HCT116 (cell line): ENCODE results near the gene EEFSEC. TPM values are rescaled to one million over a fixed set of nuclear protein-coding genes. Genes with fewer than 3 reads are reported as not detected.

Experiments used
- ATAC-seq: fragments of 200-7000 bp; cut with Tn5 transposase; 2 replicates; pipeline ENCODE4 v1.9.1; 2020; ENCODE audit warnings: mild to moderate bottlenecking, moderate library complexity
- BruUV-seq: library from RNA; stranded (reverse); fragments of 400-500 nt; replicated peaks from 2 replicates; lab custom pipeline; 2021; lab: Mats Ljungman, UMichigan
- CTCF ChIA-PET: fragments of 300-600 bp; sonication (Branson Sonifier 250); formaldehyde crosslinking; loops from one replicate; lab custom pipeline; 2021; ENCODE audit warnings: antibody characterized with exemption; lab: Charles Lee
- POLR2A ChIA-PET: fragments of 300-600, 350-600 bp; sonication (Branson Sonifier 250); formaldehyde crosslinking; loops from one replicate; lab custom pipeline; 2021; ENCODE audit warnings: antibody characterized with exemption; lab: Charles Lee
- RAD21 ChIA-PET, 2 experiments: fragments of 300-600 bp; sonication (Branson Sonifier 250); formaldehyde crosslinking; loops; one replicate each; lab custom pipeline; 2023; ENCODE audit warnings: low total read pairs in 2 of 2; ENCODE audit not compliant: uncharacterized antibody in 2 of 2, unreplicated experiment in 2 of 2, low non-redundant PET in 1 of 2; lab: Charles Lee
- DNase-seq: peaks from one replicate; pipeline ENCODE4 v3.0.0-alpha.2; 2010; ENCODE audit warnings: low read depth, low spot score
- H2AFZ ChIP-seq: fragments of 200-600 bp; shearing (Covaris generic), sonication (generic); 2 replicates; pipeline ENCODE4 v1.6.1; 2017; ENCODE audit warnings: low read depth, mixed run types, mixed read lengths, antibody characterized with exemption, low read length; ENCODE audit not compliant: poor library complexity, severe bottlenecking
- H3K27ac ChIP-seq: 2 replicates; pipeline ENCODE4 v1.5.1; 2012; ENCODE audit warnings: low read depth, low read length
- H3K27me3 ChIP-seq: fragments of 200-600 bp; sonication (generic); 2 replicates; pipeline ENCODE4 v1.6.1; 2016; ENCODE audit warnings: mixed run types, low read length, mixed read lengths; ENCODE audit not compliant: insufficient read depth
- H3K36me3 ChIP-seq, 2 experiments: fragments of 200-500 bp in 1 of 2; fragments of 200-600 bp in 1 of 2; sonication (Bioruptor generic) in 1 of 2; sonication (generic) in 1 of 2; 2 replicates each; pipeline versions ENCODE4 v1.5.1 to v1.6.1; 2014 to 2016; ENCODE audit warnings: low read length in 2 of 2, inconsistent platforms in 1 of 2, mixed read lengths in 1 of 2, mixed run types in 1 of 2; ENCODE audit not compliant: insufficient read depth in 2 of 2, control insufficient read depth in 1 of 2
- H3K4me1 ChIP-seq, 2 experiments: fragments of 200-600 bp in 1 of 2; sonication (generic) in 1 of 2; 2 replicates each; pipeline versions ENCODE4 v1.5.1 to v1.6.1; 2012 to 2017; ENCODE audit warnings: low read length in 2 of 2, inconsistent platforms in 1 of 2, mild to moderate bottlenecking in 1 of 2, mixed read lengths in 1 of 2, mixed run types in 1 of 2, moderate library complexity in 1 of 2; ENCODE audit not compliant: insufficient read depth in 2 of 2, control insufficient read depth in 1 of 2
- H3K4me2 ChIP-seq: fragments of 200-600 bp; sonication (generic); 2 replicates; pipeline ENCODE4 v1.6.1; 2017; ENCODE audit warnings: mixed run types, low read length, mixed read lengths
- H3K4me3 ChIP-seq, 2 experiments: fragments of 200-600 bp in 1 of 2; sonication (generic) in 1 of 2; replicated peaks in 1 of 2; 2 replicates each; pipeline ENCODE4 v1.5.1; 2011 to 2016; ENCODE audit warnings: low read length in 2 of 2, control low read depth in 1 of 2, low read depth in 1 of 2, mild to moderate bottlenecking in 1 of 2, mixed read lengths in 1 of 2, mixed run types in 1 of 2
- H3K79me2 ChIP-seq: fragments of 200-600 bp; sonication (generic); 2 replicates; pipeline ENCODE4 v1.6.1; 2017; ENCODE audit warnings: mild to moderate bottlenecking, mixed run types, low read length, moderate library complexity, mixed read lengths; ENCODE audit not compliant: insufficient read depth
- H3K9ac ChIP-seq: fragments of 200-600 bp; sonication (generic); 2 replicates; pipeline ENCODE4 v1.6.1; 2016; ENCODE audit warnings: low read length, mixed read lengths
- H3K9me2 ChIP-seq: fragments of 200-600 bp; sonication (generic), shearing (Covaris generic); 2 replicates; pipeline ENCODE4 v1.6.1; 2017; ENCODE audit warnings: mixed run types, mild to moderate bottlenecking, moderate library complexity; ENCODE audit not compliant: insufficient read depth
- H3K9me3 ChIP-seq, 2 experiments: fragments of 200-500 bp in 1 of 2; fragments of 200-600 bp in 1 of 2; sonication (Bioruptor generic) in 1 of 2; sonication (generic) in 1 of 2; 2 replicates each; pipeline ENCODE4 v1.6.1; 2014 to 2017; ENCODE audit warnings: low read length in 2 of 2, mixed read lengths in 2 of 2, inconsistent platforms in 1 of 2, low read depth in 1 of 2, mild to moderate bottlenecking in 1 of 2, mixed run types in 1 of 2, moderate library complexity in 1 of 2; ENCODE audit not compliant: control insufficient read depth in 1 of 2, insufficient read depth in 1 of 2
- H4K20me1 ChIP-seq: fragments of 200-600 bp; sonication (generic), shearing (Covaris generic); 2 replicates; pipeline ENCODE4 v1.6.1; 2017; ENCODE audit warnings: mixed run types, mild to moderate bottlenecking, moderate library complexity; ENCODE audit not compliant: insufficient read depth
- CBX3 ChIP-seq: IDR thresholded peaks from 2 replicates; pipeline ENCODE4 v1.6.1; 2012; ENCODE audit warnings: low read depth
- ELF1 ChIP-seq: IDR thresholded peaks from 2 replicates; pipeline ENCODE4 v1.6.1; 2012; ENCODE audit warnings: low read depth, borderline replicate concordance
- FOSL1 ChIP-seq: IDR thresholded peaks from 2 replicates; pipeline ENCODE4 v1.6.1; 2012; ENCODE audit warnings: low read depth
- JUND ChIP-seq: IDR thresholded peaks from 2 replicates; pipeline ENCODE4 v1.6.1; 2012
- POLR2A ChIP-seq: IDR thresholded peaks from 2 replicates; pipeline ENCODE4 v1.7.0; 2011; ENCODE audit warnings: borderline replicate concordance; ENCODE audit not compliant: insufficient read depth, insufficient read length; ENCODE audit errors: extremely low read depth
- RAD21 ChIP-seq: IDR thresholded peaks from 2 replicates; pipeline ENCODE4 v1.6.1; 2012; ENCODE audit warnings: low read depth, mild to moderate bottlenecking
- SIN3A ChIP-seq: IDR thresholded peaks from 2 replicates; pipeline ENCODE4 v1.6.1; 2012; ENCODE audit warnings: low read depth
- SRF ChIP-seq: IDR thresholded peaks from 2 replicates; pipeline ENCODE4 v1.6.1; 2012; ENCODE audit warnings: low read depth
- YY1 ChIP-seq: IDR thresholded peaks from 2 replicates; pipeline ENCODE4 v1.6.1; 2011; ENCODE audit warnings: low read length, low read depth, moderate library complexity, mild to moderate bottlenecking; ENCODE audit not compliant: insufficient replicate concordance; ENCODE audit errors: extremely low read depth
- ZNF274 ChIP-seq: fragments of 200-500 bp; sonication (Bioruptor generic); IDR thresholded peaks from 2 replicates; pipeline ENCODE4 v1.6.1; 2014; ENCODE audit warnings: mild to moderate bottlenecking, low read depth, low read length, inconsistent platforms
- intact Hi-C: fragments of 100-400 bp; cut with micrococcal nuclease; formaldehyde crosslinking; loops from 2 replicates; pipeline ENCODE4 v1.10.0; 2022
- total RNA-seq: library from RNA; stranded (reverse); gene quantifications from one replicate; pipeline ENCODE4 v1.2.1, GENCODE V29; 2021; ENCODE audit not compliant: unreplicated experiment
- TF ChIP-seq, protein P1 (sequence below), 3 experiments: fragments of 200-600 bp in 1 of 3; sonication (generic) in 1 of 3; IDR thresholded peaks in 2 of 3; conservative IDR thresholded peaks in 1 of 3; 2 replicates each; pipeline ENCODE4 v1.5.1; 2012 to 2017; ENCODE audit warnings: low read depth in 2 of 3, low read length in 2 of 3, antibody characterized with exemption in 1 of 3, borderline replicate concordance in 1 of 3, control low read depth in 1 of 3, mild to moderate bottlenecking in 1 of 3, mixed read lengths in 1 of 3, mixed run types in 1 of 3, moderate library complexity in 1 of 3; ENCODE audit not compliant: insufficient read depth in 1 of 3
- TF ChIP-seq, protein P2 (sequence below): IDR thresholded peaks from 2 replicates; pipeline ENCODE4 v1.6.1; 2012
- TF ChIP-seq, protein P3 (sequence below): IDR thresholded peaks from 2 replicates; pipeline ENCODE4 v1.6.1; 2012
- TF ChIP-seq, protein P4 (sequence below): IDR thresholded peaks from 2 replicates; pipeline ENCODE4 v1.6.1; 2011; ENCODE audit warnings: mild to moderate bottlenecking, low read length, moderate library complexity; ENCODE audit not compliant: insufficient replicate concordance; ENCODE audit errors: extremely low read depth

EEFSEC gene
- total RNA-seq, 1 experiment from 2014 or later, result 16.1 TPM

DNA sequence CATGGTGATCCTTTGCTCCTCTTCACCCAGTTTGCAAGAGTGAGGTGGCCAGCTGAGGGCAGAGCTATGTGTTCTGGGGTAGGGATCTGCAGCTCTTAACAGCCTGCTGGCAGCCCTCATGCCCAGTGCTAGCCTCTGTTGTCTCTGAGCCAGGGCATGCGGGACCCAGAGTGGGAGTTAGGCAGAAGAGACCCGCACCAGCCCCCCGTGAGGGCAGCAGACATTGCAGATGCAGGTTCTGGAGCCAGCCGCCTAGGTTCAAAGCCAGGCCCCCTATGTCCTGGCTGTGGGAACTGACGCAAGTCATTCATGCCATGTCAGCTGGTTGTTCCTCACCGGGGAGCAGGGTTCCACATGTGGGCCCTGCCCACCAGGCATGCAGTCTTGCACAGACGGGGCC lies 238.7 kb downstream of the EEFSEC start:
- CTCF ChIA-PET, result no interaction called here

DNA sequence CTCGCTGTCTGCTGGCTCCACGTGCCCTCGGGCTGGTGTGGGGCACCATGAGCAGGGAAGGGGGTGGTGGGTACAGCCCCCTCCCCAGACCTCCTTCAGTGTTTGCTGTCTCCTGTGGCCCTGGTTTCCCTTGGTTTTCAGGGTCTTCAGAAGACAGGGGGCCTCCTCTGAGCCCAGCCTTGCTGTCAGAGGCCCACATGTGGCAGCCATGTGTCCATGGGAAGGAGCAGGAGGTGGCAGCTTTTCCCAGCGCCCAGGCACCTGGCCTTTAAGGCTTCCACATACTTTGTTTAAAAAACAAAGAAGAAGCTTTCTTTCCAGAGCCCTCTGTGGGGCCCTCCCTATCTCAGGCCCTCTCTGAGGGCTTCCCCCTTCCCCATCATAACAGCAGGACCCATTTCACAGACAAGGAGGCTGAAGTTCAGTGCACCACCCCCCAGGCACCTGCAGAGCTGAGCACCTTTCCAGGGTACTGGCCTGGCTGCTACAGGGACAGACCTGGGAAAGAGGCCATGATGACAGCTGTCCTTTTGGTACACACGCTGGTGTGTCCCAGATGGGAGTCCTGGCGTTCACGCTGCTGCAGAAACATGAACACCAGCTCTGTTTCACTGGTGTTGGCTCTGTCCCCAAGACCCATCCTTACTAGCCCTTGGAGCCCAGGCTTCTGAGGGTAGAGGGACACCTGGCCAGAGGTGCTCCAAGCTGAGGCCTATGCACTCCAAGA lies 239.7 kb downstream of the EEFSEC start:
- no peak overlapping the region for H3K9ac ChIP-seq
- no peak overlapping the region for H3K4me3 ChIP-seq
- no TSS peak for BruUV-seq
- no peak overlapping the region for H3K27ac ChIP-seq
- no peaks in the 10 kb centered on the region for H3K9me3 ChIP-seq
- intact Hi-C loops, result no loop called here
- peaks cover 0 to 6% of the 10 kb centered on the region in 2 experiments; a peak in 2 of 4 replicates for H3K4me1 ChIP-seq
- H2AFZ ChIP-seq, result no peak overlapping the region
- H3K27me3 ChIP-seq, result no peaks in the 10 kb centered on the region
- H3K36me3 ChIP-seq, result no peaks in the 10 kb centered on the region
- ChIA-PET POLR2A (no interaction called here), RAD21 (no interaction called here), CTCF (no interaction called here)
- no peaks in the 10 kb centered on the region for H3K79me2 ChIP-seq
- no peaks in the 10 kb centered on the region for H4K20me1 ChIP-seq
- no peaks in the 10 kb centered on the region for H3K9me2 ChIP-seq
- H3K4me2 ChIP-seq, result no peak overlapping the region
- ATAC-seq, result no peak
- no peak for DNase-seq
- TF ChIP-seq, protein P1, sequence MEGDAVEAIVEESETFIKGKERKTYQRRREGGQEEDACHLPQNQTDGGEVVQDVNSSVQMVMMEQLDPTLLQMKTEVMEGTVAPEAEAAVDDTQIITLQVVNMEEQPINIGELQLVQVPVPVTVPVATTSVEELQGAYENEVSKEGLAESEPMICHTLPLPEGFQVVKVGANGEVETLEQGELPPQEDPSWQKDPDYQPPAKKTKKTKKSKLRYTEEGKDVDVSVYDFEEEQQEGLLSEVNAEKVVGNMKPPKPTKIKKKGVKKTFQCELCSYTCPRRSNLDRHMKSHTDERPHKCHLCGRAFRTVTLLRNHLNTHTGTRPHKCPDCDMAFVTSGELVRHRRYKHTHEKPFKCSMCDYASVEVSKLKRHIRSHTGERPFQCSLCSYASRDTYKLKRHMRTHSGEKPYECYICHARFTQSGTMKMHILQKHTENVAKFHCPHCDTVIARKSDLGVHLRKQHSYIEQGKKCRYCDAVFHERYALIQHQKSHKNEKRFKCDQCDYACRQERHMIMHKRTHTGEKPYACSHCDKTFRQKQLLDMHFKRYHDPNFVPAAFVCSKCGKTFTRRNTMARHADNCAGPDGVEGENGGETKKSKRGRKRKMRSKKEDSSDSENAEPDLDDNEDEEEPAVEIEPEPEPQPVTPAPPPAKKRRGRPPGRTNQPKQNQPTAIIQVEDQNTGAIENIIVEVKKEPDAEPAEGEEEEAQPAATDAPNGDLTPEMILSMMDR (IDR thresholded peaks at IDR 0.05 in 2 of 3, conservative IDR thresholded peaks at IDR 0.05 in 1 of 3; ENCODE audit: borderline replicate concordance in 1 of 3, insufficient read depth in 1 of 3, low read depth in 2 of 3, low read length in 2 of 3), result no peak
- TF ChIP-seq POLR2A (no peak), RAD21 (no peak), CBX3 (no peak), SRF (no peak), FOSL1 (no peak), SIN3A (no peak), YY1 (no peak), JUND (no peak), ELF1 (no peak), ZNF274 (no peak)
- TF ChIP-seq, protein P2, sequence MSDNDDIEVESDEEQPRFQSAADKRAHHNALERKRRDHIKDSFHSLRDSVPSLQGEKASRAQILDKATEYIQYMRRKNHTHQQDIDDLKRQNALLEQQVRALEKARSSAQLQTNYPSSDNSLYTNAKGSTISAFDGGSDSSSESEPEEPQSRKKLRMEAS, result no peak
- TF ChIP-seq, protein P3, sequence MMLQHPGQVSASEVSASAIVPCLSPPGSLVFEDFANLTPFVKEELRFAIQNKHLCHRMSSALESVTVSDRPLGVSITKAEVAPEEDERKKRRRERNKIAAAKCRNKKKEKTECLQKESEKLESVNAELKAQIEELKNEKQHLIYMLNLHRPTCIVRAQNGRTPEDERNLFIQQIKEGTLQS, result no peak
- TF ChIP-seq, protein P4, sequence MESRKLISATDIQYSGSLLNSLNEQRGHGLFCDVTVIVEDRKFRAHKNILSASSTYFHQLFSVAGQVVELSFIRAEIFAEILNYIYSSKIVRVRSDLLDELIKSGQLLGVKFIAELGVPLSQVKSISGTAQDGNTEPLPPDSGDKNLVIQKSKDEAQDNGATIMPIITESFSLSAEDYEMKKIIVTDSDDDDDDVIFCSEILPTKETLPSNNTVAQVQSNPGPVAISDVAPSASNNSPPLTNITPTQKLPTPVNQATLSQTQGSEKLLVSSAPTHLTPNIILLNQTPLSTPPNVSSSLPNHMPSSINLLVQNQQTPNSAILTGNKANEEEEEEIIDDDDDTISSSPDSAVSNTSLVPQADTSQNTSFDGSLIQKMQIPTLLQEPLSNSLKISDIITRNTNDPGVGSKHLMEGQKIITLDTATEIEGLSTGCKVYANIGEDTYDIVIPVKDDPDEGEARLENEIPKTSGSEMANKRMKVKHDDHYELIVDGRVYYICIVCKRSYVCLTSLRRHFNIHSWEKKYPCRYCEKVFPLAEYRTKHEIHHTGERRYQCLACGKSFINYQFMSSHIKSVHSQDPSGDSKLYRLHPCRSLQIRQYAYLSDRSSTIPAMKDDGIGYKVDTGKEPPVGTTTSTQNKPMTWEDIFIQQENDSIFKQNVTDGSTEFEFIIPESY, result no peak

More for the DNA sequence above, 238.7 kb downstream of the EEFSEC start:
- Histone ChIP-seq H3K9me2 (no peaks in the 10 kb centered on the region), H3K79me2 (no peaks in the 10 kb centered on the region), H3K9me3 (no peaks in the 10 kb centered on the region), H3K27me3 (no peaks in the 10 kb centered on the region), H2AFZ (no peak overlapping the region), H3K4me3 (no peak overlapping the region), H4K20me1 (no peaks in the 10 kb centered on the region), H3K4me2 (no peak overlapping the region), H3K4me1 (peaks cover 0 to 6% of the 10 kb centered on the region in 2 experiments; a peak in 2 of 4 replicates), H3K27ac (no peak overlapping the region), H3K36me3 (no peaks in the 10 kb centered on the region), H3K9ac (no peak overlapping the region)
- TF ChIP-seq, protein P3, result no peak
- TF ChIP-seq RAD21 (no peak), YY1 (no peak)
- ChIA-PET POLR2A (no interaction called here), RAD21 (no interaction called here)
- intact Hi-C loops, result no loop called here
- DNase-seq, result no peak
- ATAC-seq, result no peak
- no TSS peak for BruUV-seq
